Fibroblast of skin of abdomen (primary cell): ENCODE data around the gene N4BP3.

Experiments used
- DNase-seq: peaks from one replicate; pipeline ENCODE4 v3.0.0-alpha.2; 2013

The N4BP3 gene

DNA sequence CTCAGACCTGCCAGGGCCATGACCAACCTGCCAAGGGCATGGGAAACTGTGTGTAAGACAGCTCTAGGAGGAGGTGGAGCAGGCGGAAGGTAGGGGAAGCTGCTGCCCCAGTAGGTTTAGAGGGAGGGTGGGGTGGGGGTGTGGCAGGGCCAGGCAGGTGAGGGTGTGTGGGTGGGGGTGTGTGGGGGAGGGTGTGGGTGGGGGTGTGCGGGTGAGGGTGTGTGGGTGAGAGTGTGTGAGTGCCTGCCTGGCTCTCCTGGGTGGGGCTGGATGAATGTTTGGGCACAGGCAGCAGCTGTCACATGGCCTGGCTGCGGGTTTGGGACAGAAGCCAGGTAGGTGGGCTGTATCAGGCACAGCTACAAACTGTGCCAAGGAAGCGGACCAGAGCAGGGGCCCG lies 8.8 kb upstream of the N4BP3 start:
- DNase-seq = no peak

DNA sequence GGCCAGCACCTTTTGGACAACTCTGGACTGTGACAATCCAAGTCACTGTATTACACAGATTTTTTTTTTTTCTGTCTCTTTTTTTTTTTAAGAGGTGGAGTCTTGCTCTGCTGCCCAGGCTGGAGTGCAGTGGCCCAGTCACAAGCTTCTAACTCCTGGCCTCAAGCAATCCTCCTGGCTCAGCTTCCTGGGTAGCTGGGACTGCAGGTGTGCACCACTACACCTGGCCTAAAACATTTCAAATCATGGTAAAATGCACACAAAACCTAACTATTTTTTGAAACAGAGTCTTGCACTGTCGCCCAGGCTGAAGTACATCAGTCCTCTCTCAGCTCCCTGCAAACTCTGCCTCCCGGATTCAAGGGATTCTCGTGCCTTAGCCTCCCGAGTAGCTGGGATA lies 7.2 kb upstream of the N4BP3 start:
- DNase-seq = no peak

DNA sequence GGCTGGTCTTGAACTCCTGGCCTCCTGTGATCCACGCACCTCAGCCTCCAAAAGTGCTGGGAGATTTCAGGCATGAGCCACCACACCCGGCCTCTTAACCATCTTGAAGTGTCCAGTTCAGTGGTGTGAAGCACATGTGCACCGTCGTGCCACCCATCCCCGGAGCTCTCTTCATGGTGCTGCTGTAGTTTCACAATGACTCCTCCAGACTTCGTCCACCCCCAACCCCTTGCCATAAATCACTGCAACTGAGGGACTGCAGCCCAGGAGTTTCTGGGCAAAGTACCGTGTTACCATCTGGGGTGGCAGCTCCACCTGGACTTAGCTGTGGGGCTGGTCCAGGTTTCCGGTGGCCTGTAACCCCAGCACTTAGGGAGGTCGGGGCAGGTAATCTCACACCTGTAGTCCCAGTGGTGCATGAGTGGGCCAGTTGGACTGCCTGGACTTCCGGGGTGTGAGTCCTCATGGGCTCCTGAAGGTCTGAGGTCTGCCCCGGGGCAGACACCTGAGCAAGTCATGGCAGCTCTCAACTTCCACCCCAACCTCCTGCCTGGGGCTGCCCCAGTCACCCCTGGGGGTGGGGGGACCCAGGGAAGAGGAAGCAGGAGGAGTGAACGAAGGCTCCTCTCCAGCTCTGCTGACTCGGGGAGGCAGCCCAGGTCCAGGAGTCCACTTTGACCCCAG lies 6.6 kb upstream of the N4BP3 start:
- DNase-seq = no peak

DNA sequence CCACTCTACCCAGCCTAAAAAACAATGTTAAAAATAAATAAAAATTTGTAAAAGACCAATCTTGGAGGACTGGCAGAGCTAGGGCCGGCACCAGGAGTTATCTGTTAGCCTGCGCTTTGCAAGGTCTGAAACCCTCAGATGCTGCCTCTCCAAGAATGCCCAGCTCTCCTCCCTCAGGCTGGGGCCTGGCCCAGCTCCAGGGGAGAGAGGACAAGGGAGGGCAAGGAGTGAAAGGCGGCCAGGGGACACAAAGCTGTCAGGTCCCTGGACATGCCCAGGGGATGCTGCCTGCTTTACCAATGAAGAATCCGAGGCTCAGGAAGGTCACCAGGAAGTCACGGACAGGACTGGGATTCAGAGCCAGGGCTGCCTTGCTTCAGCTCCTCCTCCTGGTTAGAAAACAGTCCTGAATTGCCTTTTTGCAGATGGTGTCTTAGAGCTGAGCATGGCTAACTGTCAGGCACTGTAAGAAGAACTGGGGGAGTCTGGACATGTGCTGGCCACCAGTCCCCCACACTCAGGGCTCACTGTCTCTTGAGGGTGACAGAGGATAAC lies 5.5 kb upstream of the N4BP3 start:
- DNase-seq = no peak

DNA sequence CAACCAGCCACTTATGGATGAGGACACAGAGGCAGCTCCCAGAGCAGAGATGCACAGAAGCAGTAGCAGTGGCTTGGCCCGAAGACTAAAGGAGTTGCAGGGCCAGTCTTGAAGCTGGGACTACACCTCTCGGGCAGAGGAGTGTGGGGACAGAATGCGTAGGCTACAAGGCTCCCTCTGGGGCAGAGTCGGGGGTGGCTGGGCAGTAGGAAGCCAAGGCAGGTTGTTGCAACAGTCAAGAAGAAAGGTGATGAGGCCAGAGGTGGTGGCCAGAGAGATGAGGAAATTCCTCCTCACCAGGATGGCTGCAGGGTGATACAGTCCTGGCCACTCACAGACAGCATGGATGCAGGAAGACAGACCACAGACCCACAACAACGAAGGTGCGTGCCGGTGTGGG lies 4.9 kb upstream of the N4BP3 start:
- DNase-seq = no peak

DNA sequence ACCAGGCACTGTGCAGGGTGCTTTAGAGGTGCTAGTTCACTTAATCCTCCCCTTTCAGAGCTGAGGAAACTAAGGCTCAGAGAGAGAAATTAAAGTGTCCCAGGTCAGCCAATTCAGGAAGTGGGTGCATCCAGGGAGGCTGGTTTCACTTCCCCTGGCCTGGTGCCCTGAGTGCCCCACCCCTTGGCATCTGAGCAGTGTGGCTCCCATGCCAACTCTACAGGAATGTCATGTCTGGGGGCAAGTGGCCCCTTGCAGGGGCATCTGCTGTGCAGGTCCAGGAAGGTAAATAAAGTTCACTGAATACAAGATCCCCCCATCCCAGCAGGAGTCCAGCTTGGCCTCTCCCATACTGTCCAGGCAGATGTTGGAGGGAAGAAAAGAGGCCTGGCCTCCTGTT lies 4.4 kb upstream of the N4BP3 start:
- no peak for DNase-seq

DNA sequence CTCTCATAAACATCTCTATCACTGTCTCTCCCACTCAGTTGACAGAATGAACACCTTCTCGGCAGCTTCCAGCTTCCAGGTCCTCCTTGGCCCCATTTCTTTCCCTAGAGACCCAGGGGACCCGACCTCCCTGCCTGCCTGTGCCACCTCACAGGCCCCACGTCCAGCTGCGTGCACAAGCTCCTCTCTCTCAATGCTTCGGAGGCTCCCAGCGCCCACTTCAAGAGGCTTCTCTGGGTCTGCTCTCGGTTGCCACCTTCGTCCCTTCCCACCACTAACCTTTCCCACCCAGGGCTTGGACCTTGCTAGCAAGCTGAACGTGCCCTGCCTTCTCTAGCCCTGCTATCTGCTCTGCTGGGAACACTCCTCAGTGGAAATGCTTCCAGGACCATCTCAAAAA lies 2.8 kb upstream of the N4BP3 start:
- DNase-seq = no peak

DNA sequence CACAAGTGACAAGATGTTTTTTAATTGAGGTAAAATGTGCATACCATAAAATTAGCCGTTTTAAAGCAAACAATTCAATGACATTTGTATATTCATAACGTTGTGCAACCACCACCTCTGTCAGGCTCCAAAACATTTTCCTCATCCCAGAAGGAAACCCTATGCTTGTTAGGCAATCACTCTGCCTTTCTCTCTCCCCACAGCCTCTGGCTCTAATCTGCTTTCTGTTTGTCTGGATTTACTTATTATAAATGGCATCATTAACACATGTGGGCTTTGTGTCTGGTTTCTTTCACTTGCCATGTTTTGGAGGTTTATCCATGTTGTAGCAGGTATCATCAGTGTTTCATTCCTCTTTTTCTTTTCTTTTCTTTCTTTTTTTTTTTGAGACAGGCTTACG lies 1.4 kb upstream of the N4BP3 start:
- DNase-seq = peak; percentile 19

DNA sequence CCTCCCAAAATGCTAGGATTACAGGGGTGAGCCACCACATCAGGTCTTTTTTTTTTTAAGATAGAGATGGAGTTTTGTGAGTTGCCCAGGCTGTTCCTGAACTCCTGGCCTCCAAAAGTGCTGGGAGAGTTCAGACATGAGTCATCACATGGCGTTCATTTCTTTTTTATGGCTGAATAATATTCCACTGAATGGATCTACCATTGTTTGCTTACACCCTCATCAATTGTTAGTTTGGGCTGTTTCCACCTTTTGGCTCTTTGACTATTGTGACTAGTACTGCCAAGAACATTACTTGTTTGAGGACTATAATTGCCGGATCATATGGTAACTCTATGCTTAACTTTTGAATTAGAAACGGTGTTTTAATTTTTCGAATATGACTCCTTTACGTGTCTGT lies 787 bp upstream of the N4BP3 start:
- no peak for DNase-seq

DNA sequence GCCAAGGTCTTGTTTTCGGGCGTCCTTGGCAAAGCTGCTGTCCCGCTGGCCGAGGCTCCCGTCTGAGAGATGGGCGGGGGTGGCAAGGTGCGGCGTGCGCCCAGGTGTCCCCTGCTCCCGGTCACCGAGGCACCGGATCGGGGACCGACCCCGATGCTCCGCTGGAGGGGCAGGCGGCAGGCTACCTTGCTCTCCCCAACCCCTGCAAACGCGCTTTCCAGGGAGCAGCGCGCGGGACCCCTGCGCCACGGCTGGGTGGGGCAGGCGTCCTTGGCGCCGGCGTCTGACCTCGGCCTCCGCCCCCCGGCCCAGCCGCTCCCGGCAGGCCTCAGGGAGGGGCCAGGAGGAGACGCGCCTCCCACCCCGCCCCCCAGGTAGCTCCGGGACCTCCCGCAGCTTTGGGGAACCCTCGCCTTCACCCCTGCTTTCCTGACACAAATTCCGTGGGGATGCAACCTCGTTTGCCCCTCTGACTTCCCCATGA lies 551 bp downstream of the N4BP3 start:
- no peak for DNase-seq

DNA sequence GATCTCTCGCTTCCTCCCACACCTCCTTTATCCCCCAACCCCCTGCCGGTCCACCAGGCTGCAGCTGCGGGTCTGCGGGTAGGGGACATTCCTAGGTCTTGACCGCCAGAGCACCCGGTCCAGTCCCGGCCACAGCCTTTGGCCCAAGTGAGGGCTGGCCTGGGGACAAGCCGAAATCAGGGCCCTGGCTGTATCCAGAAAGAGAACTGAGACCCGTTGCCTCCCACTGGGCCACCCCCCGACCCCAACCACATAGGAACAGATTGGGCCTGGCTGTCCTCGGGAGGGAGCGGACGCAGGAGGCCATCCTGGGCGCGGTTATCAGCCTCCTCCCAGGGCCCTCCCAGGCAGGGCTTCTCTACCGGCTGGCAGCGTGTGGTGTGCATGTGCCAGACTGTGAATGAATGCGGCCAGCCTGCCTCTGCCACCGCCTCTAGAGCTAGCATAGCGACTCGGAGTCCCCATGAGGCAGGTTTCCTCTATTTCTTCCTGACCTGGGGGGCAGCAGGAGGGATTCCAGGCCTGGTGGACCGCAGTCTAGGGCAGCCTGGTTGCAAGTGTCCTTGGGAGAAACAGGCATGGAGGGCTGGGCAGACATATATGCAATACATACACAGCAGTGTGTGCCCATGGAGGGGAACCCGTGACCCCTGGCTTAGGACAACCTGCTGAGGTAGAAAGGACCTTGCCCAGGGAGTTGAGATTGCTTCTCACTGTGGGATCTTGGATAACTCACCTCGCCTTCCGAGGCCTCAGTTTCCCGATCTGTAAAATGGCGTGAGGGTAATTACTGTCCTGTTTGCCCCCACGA lies 1.2 kb downstream of the N4BP3 start:
- DNase-seq = no peak

DNA sequence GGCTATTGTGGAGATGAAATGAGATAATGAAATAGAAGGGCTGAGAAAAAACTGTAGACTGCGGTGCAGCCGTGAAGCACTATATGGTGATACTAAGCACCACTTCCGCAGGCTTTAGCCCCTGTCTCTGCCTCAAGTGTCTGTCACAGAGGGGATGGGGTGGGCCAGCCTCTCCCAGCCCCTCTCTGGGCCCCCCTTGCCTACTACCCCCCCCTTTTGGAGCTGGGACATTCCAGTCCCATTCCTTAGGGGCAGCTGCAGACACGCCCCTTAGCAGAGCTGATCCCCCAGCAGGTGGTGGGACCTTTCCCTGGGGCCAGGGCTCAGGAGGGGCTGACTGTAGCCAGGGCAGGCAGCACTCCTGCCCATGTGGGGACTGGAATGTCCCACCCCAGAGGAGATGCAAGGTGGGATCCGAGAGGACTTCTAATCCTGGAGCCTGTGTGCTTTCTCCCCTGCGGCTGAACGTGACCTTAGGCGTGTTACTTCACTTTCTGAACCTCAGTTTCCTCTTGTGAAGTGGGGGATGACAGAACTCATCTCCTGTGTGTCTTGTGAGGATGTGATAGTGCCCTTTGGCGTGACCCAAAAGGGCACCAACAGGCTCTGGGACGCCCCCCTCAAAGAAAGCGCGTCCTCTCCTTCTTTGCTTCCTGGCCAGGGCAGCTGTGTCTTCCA lies 1.9 kb downstream of the N4BP3 start:
- no peak for DNase-seq

DNA sequence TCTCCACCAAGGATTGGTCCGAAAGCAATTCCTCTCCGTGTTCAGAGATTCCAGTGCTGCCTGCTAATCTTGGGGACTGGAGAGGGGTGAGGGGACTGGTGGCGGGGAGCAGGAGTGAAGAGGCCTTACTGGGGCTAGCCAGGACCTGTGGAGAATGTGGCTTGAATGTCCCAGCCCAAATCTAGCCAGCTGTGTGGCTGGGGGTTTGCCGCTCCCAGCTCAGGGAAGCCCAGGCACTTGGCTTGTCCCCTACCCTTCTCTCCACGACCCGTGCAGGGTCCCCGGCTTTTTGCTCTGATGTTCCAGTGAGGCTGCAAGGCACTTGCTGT lies 2.4 kb downstream of the N4BP3 start:
- no peak for DNase-seq

DNA sequence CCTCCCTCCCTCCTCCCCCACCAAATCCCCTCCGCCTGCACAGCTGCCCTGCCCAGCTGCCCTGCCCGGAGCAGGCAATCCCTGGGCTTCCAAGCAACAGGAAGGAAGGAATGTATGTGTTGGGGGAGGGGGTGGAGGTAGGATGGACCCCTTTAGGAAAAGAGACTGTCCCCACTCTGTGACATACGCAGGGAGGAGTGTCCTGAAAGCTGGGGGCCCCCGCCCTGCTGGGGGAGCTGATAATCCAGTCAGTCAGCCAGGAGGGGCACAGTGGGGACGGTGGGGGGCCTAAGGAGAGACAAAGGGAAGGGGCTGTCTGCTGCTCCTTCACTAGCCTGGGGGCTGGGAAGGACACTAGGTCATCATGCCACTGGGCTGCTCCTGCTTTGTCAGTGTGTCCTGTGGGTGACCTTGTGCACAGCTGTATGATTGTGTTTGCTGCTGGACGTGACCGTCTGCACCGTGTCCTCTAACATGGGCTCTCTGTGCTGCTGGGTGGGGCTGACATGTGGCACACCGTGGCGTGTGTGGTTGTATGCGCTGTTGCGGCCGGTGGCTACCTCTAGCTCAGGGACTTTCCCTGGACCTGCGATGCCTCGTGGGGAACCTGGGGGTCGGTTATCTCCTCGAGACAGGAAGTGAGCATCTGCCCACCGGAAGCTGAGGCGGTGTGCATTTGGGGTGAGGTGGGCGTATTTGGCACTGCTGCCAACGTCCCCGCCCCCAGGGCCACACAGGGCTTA lies 3.0 kb downstream of the N4BP3 start:
- DNase-seq = no peak

DNA sequence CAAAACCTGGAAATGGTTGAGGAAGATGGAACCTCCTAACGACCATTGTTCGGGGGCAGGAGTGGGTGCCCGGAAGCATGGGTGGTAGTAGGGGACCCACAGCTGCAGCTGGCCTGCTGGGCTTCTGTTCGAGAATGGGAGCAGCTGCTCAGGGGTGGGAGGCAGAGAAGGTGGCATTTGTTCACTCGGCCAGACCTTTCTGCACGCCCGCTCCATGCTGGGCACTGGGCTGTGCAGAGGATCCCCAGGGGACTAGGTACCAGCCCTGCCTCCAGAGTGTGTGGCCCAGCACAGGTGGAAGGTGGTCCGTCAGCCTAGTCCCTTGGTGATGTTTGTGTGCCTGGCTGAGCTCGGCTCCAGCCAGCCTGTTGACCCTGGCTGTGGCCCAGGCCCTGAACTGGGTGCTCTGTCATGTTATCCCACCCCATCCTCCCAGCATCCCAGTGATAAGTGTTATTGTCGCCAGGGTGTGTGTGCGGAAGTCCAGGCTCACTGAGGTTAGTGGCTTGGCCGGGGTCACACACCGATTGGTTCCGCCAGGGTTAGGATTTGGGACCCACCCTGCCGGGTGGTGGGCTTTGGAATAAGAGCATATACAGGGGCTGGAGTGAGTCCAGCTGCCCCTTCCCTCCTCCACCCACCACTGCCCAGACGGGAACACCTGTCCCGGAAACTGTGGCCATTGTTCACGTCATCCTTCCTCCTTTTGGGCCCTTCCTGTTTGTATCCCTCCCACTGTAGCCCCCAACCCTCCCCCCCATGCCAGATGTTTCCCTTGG lies 4.8 kb downstream of the N4BP3 start:
- DNase-seq = no peak

DNA sequence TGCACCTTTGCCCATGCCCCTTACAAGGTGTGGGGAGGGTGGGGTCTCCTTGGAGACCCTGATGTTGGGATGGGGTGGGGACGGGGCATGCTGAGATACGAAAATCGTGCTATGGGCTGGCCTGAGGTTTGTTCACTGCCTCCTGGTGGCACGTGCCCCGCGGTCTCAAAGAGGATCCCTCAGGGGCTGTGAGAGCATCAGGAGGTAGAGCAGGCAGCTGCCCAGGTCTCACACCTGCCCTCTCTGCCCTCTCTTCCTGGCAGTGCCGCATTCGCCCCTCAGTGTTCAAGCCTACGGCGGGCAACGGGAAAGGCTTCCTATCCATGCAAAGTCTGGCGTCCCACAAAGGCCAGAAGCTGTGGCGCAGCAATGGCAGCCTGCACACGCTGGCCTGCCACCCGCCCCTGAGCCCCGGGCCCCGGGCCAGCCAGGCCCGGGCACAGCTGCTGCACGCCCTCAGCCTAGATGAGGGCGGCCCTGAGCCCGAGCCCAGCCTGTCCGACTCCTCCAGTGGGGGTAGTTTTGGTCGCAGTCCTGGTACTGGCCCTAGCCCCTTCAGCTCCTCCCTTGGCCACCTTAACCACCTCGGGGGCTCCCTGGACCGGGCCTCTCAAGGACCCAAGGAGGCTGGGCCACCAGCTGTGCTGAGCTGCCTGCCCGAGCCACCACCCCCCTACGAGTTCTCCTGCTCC lies 6.7 kb downstream of the N4BP3 start:
- DNase-seq = no peak

DNA sequence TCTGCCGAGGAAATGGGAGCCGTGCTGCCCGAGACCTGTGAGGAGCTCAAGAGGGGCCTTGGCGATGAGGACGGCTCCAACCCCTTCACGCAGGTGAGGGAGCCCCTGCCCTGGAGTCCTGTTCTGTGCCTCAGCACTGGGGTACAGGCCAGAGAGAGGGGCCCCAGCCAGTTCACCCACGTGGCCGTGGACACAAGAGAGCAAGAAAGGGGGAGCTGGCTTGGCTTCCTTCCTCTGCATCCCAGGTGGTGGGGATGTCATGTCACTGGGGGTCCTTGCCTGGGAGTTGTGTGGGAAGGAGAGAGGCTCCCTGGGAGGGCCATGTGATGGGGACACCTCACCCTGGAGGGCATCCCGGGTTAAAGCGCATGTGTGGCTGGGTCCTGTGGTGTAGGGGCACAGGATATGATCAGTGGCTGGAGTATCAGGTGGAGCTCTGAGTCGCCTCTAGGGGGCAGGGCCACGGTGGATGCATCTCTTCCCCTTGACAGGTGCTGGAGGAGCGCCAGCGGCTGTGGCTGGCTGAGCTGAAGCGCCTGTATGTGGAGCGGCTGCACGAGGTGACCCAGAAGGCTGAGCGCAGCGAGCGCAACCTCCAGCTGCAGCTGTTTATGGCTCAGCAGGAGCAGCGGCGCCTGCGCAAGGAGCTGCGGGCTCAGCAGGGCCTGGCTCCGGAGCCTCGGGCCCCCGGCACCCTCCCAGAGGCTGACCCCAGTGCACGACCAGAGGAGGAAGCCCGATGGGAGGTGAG lies 7.5 kb downstream of the N4BP3 start:
- peak; percentile 79 for DNase-seq

DNA sequence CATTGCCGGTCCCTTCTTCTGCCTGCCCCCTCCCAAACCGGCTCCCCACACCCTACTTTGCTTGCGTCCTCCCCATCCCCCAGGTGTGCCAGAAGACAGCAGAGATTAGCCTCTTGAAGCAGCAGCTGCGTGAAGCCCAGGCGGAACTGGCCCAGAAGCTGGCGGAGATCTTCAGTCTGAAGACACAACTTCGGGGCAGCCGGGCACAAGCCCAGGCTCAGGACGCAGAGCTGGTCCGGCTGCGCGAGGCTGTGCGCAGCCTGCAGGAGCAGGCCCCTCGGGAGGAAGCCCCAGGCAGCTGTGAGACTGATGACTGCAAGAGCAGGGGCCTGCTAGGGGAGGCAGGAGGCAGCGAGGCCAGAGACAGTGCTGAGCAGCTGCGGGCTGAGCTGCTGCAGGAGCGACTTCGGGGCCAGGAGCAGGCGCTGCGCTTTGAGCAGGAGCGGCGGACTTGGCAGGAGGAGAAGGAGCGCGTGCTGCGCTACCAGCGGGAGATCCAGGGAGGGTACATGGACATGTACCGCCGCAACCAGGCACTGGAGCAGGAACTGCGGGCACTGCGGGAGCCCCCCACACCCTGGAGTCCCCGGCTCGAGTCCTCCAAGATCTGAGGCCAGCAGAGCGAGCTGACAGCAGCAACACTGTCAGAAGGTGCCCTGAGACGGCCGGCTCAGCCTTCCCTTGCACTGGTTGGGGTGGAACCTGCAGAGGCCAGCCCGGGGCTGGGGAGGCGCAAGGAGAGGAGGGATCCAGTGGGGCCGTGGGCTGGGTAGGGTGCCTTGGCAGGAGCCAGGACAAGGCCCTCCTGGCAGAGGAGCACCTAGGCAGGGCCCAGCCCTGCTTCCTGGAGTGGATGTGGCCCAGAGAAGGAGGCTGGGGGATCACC lies 8.3 kb downstream of the N4BP3 start:
- peak; percentile 16 for DNase-seq

DNA sequence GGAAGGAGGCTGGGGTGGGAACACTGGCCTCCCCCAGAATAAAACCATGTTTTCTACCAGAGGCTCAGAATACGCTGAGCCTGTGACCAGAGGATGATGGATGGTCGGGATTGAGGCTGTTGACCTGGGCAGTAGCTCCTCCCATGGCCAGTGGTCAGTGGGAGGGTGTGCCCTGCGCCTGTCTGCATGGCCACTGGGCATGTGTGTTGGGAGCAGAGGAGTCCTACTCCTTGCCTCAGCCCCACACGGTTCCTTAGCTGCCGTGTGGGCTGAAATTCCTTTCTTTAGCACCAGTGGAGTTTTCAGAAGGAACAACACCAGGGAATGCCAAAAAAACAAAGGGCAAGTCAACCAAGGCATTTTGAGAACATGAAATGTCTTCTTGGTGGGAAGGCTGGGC lies 9.0 kb downstream of the N4BP3 start:
- DNase-seq = no peak
